Right ventricle myocardium superior (tissue), 1 donor: ENCODE measurements around the gene OR7G1. TPM values are rescaled to one million over a fixed set of nuclear protein-coding genes. Genes with fewer than 3 reads are reported as not detected.
"Not testable (repeated sequence)": the region's sequence is repeated elsewhere in the genome, so short reads cannot be mapped to it uniquely, and the experiment has no call there.

Source experiments
- ATAC-seq: fragments of 200-7000 bp; cut with Tn5 transposase; one replicate; pipeline ENCODE4 v1.9.1; 2020; ENCODE audit warnings: mild to moderate bottlenecking; ENCODE audit not compliant: poor library complexity
- DNase-seq: peaks from one replicate; pipeline ENCODE4 v3.0.0-alpha.2; 2020
- intact Hi-C: fragments of 100-400 bp; cut with DNase I; formaldehyde crosslinking; loops from one replicate; pipeline ENCODE4 v1.11.2; 2022
- total RNA-seq: library from RNA; stranded (reverse); fragmentation: NEBNext Ultra II Directional; extraction: Animal tissue kit (Norgen Biotek cat#: 25700); gene quantifications from one replicate; pipeline ENCODE4 v1.2.1, GENCODE V29; 2021
- donor health status: DM: no; HTN: yes; CAD: no; lungs with severe emphysema.

OR7G1 gene
- total RNA-seq, 1 donor from 2014 or later: not detected

GRCh38 chr19:9107375-9107774 is 8.2 kb downstream of the OR7G1 start, which contains the start of gene OR7G2:
OR7G2 (minus strand) TSS chr19:9107475; CDS start chr19:9103243, 4,232 bp downstream.
- DNase-seq: no peak

GRCh38 chr19:9086761-9087160 is 28.8 kb downstream of the OR7G1 start, which contains the start of gene OR1M1:
OR1M1 (plus strand) TSS chr19:9087061; CDS start chr19:9093245, 6,184 bp downstream.
- DNase-seq (no peak), ATAC-seq (no peak)
- intact Hi-C loops: no loop called here

More at GRCh38 chr19:9107375-9107774, 8.2 kb downstream of the OR7G1 start, which contains the start of gene OR7G2:
- no peak for ATAC-seq
- intact Hi-C loops: no loop called here

GRCh38 chr19:9078651-9079050 is 36.9 kb downstream of the OR7G1 start:
- ATAC-seq (no peak), DNase-seq (no peak)
- intact Hi-C loops: loop anchor here (2.0 kb wide), 1 partner anchor 424 kb away; no protein-coding TSS in a partner anchor

GRCh38 chr19:9076901-9077300 is 38.7 kb downstream of the OR7G1 start:
- DNase-seq: no peak
- no peak for ATAC-seq
- intact Hi-C loops: no loop called here

GRCh38 chr19:9075064-9075949 is 40.3 kb downstream of the OR7G1 start:
- ATAC-seq: peak; percentile 85
- DNase-seq: peak; percentile 68
- intact Hi-C loops: no loop called here

- DNase-seq (no peak), ATAC-seq (no peak)
- intact Hi-C loops: no loop called here
Observed at GRCh38 chr19:9073806-9074205, 41.8 kb downstream of the OR7G1 start.

GRCh38 chr19:9071720-9072119 is 43.8 kb downstream of the OR7G1 start:
- ATAC-seq, intact Hi-C loops: not testable (repeated sequence)

GRCh38 chr19:9070066-9070465 is 45.5 kb downstream of the OR7G1 start:
- no peak for DNase-seq

More at GRCh38 chr19:9071720-9072119, 43.8 kb downstream of the OR7G1 start:
- not testable (repeated sequence) for DNase-seq

GRCh38 chr19:9065457-9066014 is 50.0 kb downstream of the OR7G1 start:
- intact Hi-C loops: no loop called here
- no peak for ATAC-seq
- DNase-seq: no peak

More at GRCh38 chr19:9070066-9070465, 45.5 kb downstream of the OR7G1 start:
- intact Hi-C loops: no loop called here
- no peak for ATAC-seq

Other genes starting within 250 kb of the OR7G1 start
- not detected for gene MUC16, start 105.4 kb downstream of the OR7G1 start, total RNA-seq
- gene OR1M1, start 28.7 kb downstream of the OR7G1 start, total RNA-seq: not detected
- gene OR7G2, start 8.3 kb downstream of the OR7G1 start, total RNA-seq: not detected
- gene OR7G3, start 11.2 kb upstream of the OR7G1 start, total RNA-seq: not detected
- 12.3 TPM for gene ZNF317, start 24.6 kb upstream of the OR7G1 start, total RNA-seq
- gene OR7D2, start 63.2 kb upstream of the OR7G1 start, total RNA-seq: 0.22 TPM
- gene OR7D4, start 103.8 kb upstream of the OR7G1 start, total RNA-seq: not detected
- not detected for gene OR7E24, start 135.2 kb upstream of the OR7G1 start, total RNA-seq
- 3.2 TPM for gene ZNF699, start 194.1 kb upstream of the OR7G1 start, total RNA-seq
- gene ZNF559, start 208.4 kb upstream of the OR7G1 start, total RNA-seq: 19.4 TPM
- gene ZNF177, start 247.2 kb upstream of the OR7G1 start, total RNA-seq: 2.4 TPM